GM12864 (cell line): ENCODE data around the gene CAND2.
"Not testable (repeated sequence)": the region's sequence is repeated elsewhere in the genome, so short reads cannot be mapped to it uniquely, and the experiment has no call there.

ENCODE experiments used
- DNase-seq: peaks from one replicate; pipeline ENCODE4 v3.0.0-alpha.2; 2011; ENCODE audit warnings: low read depth
- H3K4me3 ChIP-seq: 2 replicates; pipeline ENCODE4 v1.5.1; 2011; ENCODE audit warnings: mild to moderate bottlenecking, low read depth, low read length, control low read depth
- CTCF ChIP-seq: IDR thresholded peaks from 2 replicates; pipeline ENCODE4 v1.5.1; 2011; ENCODE audit warnings: low read depth, mild to moderate bottlenecking, moderate library complexity, low read length, control low read depth, inconsistent platforms; ENCODE audit errors: missing control alignments

CAND2 gene

GRCh38 chr3:12871404-12871983 is 75.0 kb downstream of the CAND2 start:
- H3K4me3 ChIP-seq, result no peak overlapping the region
- DNase-seq, result no peak
- no peak for TF ChIP-seq CTCF

- no peak for DNase-seq
- TF ChIP-seq CTCF, result no peak
- no peak overlapping the region for H3K4me3 ChIP-seq
Measured at GRCh38 chr3:12875857-12876836, 79.7 kb downstream of the CAND2 start.

GRCh38 chr3:12877040-12877439 is 80.6 kb downstream of the CAND2 start:
- no peak overlapping the region for H3K4me3 ChIP-seq
- DNase-seq, result no peak
- no peak for TF ChIP-seq CTCF

- no peak overlapping the region for H3K4me3 ChIP-seq
- no peak for TF ChIP-seq CTCF
- no peak for DNase-seq
Measured at GRCh38 chr3:12878141-12878574, 81.7 kb downstream of the CAND2 start.

GRCh38 chr3:12878758-12879157 is 82.3 kb downstream of the CAND2 start:
- not testable (repeated sequence) for H3K4me3 ChIP-seq, DNase-seq

- H3K4me3 ChIP-seq, result no peak overlapping the region
- TF ChIP-seq CTCF, result no peak
- no peak for DNase-seq
Measured at GRCh38 chr3:12879191-12879815, 82.8 kb downstream of the CAND2 start.

GRCh38 chr3:12881858-12882257 is 85.4 kb downstream of the CAND2 start:
- H3K4me3 ChIP-seq, result not testable (repeated sequence)
- peak; percentile 46 for TF ChIP-seq CTCF
- DNase-seq, result peak; percentile 78
